Smooth muscle cell (in vitro differentiated cells): ENCODE measurements around the gene ZNF260. TPM values are rescaled to one million over a fixed set of nuclear protein-coding genes. Genes with fewer than 3 reads are reported as not detected.
A peak's percentile ranks its signal among the peaks of the same experiment; 100 is the strongest.

ENCODE experiments used
- DNase-seq: peaks from one replicate; lab custom pipeline; 2025; ENCODE audit not compliant: unreplicated experiment; lab: John Stamatoyannopoulos, UW
- H2AFZ ChIP-seq: fragments of 200-600 bp; sonication (generic); 2 replicates; pipeline ENCODE4 v1.6.0; 2016; ENCODE audit warnings: antibody characterized with exemption, low read depth, mild to moderate bottlenecking
- H3F3A ChIP-seq: fragments of 200-600 bp; sonication (generic); 2 replicates; pipeline ENCODE4 v1.6.0; 2017; ENCODE audit warnings: antibody characterized with exemption, low read depth
- H3K27ac ChIP-seq: fragments of 200-600 bp; sonication (generic); 2 replicates; pipeline ENCODE4 v1.5.1; 2016; ENCODE audit warnings: low read depth, mild to moderate bottlenecking
- H3K27me3 ChIP-seq: fragments of 200-600 bp; sonication (generic); 2 replicates; pipeline ENCODE4 v1.6.1; 2016; ENCODE audit warnings: low read depth, mild to moderate bottlenecking
- H3K36me3 ChIP-seq: fragments of 200-600 bp; sonication (generic); 2 replicates; pipeline ENCODE4 v1.5.1; 2016; ENCODE audit warnings: low read depth
- H3K4me1 ChIP-seq: fragments of 200-600 bp; sonication (generic); 2 replicates; pipeline ENCODE4 v1.5.1; 2016; ENCODE audit warnings: low read depth
- H3K4me2 ChIP-seq: fragments of 200-600 bp; sonication (generic); 2 replicates; pipeline ENCODE4 v1.6.0; 2016; ENCODE audit warnings: mild to moderate bottlenecking
- H3K4me3 ChIP-seq: fragments of 200-600 bp; sonication (generic); 2 replicates; pipeline ENCODE4 v1.5.1; 2016; ENCODE audit warnings: mild to moderate bottlenecking
- H3K79me2 ChIP-seq: fragments of 200-600 bp; sonication (generic); 2 replicates; pipeline ENCODE4 v1.6.0; 2016; ENCODE audit warnings: low read depth, mild to moderate bottlenecking
- H3K9ac ChIP-seq: fragments of 200-600 bp; sonication (generic); 2 replicates; pipeline ENCODE4 v1.6.0; 2016; ENCODE audit warnings: low read depth
- H3K9me3 ChIP-seq: fragments of 200-600 bp; sonication (generic); replicated peaks from 2 replicates; pipeline ENCODE4 v1.5.1; 2016; ENCODE audit warnings: low read depth
- H4K20me1 ChIP-seq: fragments of 200-600 bp; sonication (generic); 2 replicates; pipeline ENCODE4 v1.6.0; 2016; ENCODE audit warnings: low read depth
- CTCF ChIP-seq: fragments of 200-600 bp; sonication (generic); IDR thresholded peaks from 2 replicates; pipeline ENCODE4 v1.5.1; 2017; ENCODE audit warnings: borderline replicate concordance, mild to moderate bottlenecking, antibody characterized with exemption; ENCODE audit not compliant: insufficient read depth, poor library complexity, severe bottlenecking
- WGBS: methylation state at CpG from one replicate; pipeline ENCODE4 v1.1.7; 2016; ENCODE audit warnings: low lambda C conversion rate; 5-methylcytosine and 5-hydroxymethylcytosine counted together
- polyA plus RNA-seq: library from polyadenylated mRNA; unstranded; fragments of >200 nt; fragmentation: Nextera tagmentation; extraction: Ambion mirVana; gene quantifications from 2 replicates; pipeline ENCODE4 v1.2.1, GENCODE V29; 2016
- total RNA-seq: library from RNA; depleted of rRNA; stranded (reverse); fragments of >200 nt; gene quantifications from 2 replicates; pipeline ENCODE4 v1.2.3, GENCODE V29; 2014

ZNF260 gene
- total and polyA plus RNA-seq, 2 experiments from 2014 or later, result 7.6 to 40.3 TPM

- Histone ChIP-seq H3K4me3 (peak overlapping the region; percentile 7), H3K9me3 (peaks cover 81% of the 10 kb centered on the region), H3K27me3 (no peaks in the 10 kb centered on the region), H3K79me2 (peaks cover 37% of the 10 kb centered on the region), H3K4me1 (no peaks in the 10 kb centered on the region), H3K9ac (no peak overlapping the region), H3K27ac (no peak overlapping the region), H3K4me2 (no peak overlapping the region), H3K36me3 (peaks cover 77% of the 10 kb centered on the region), H4K20me1 (no peaks in the 10 kb centered on the region), H3F3A (no peaks in the 10 kb centered on the region), H2AFZ (no peak overlapping the region)
- DNase-seq, result no peak
- WGBS, result 98% methylated on average over 2 of the region's 2 CpGs
- no peak for TF ChIP-seq CTCF
Measured at GRCh38 chr19:36514012-36514612, 14.0 kb downstream of the ZNF260 start.

- Histone ChIP-seq H3K4me2 (no peak overlapping the region), H3K9ac (no peak overlapping the region), H3K27me3 (no peaks in the 10 kb centered on the region), H3K79me2 (no peaks in the 10 kb centered on the region), H2AFZ (no peak overlapping the region), H3K4me1 (no peaks in the 10 kb centered on the region), H3F3A (no peaks in the 10 kb centered on the region), H3K9me3 (peaks cover 29% of the 10 kb centered on the region), H3K36me3 (peaks cover 20% of the 10 kb centered on the region), H3K4me3 (no peak overlapping the region), H4K20me1 (no peaks in the 10 kb centered on the region), H3K27ac (no peak overlapping the region)
- DNase-seq, result no peak
- WGBS, result 92% methylated on average over 3 of the region's 3 CpGs
- no peak for TF ChIP-seq CTCF
Measured at GRCh38 chr19:36508325-36508724, 19.7 kb downstream of the ZNF260 start.

- 94% methylated on average over 5 of the region's 5 CpGs for WGBS
- H3K27ac ChIP-seq, result no peak overlapping the region
- no peaks in the 10 kb centered on the region for H4K20me1 ChIP-seq
- no peaks in the 10 kb centered on the region for H3K36me3 ChIP-seq
- no peak overlapping the region for H3K9ac ChIP-seq
- no peak overlapping the region for H2AFZ ChIP-seq
- no peak for DNase-seq
- no peaks in the 10 kb centered on the region for H3K27me3 ChIP-seq
- H3K4me2 ChIP-seq, result no peak overlapping the region
- TF ChIP-seq CTCF, result no peak
- no peak overlapping the region for H3K4me3 ChIP-seq
- no peaks in the 10 kb centered on the region for H3F3A ChIP-seq
- no peaks in the 10 kb centered on the region for H3K4me1 ChIP-seq
- peaks cover 17% of the 10 kb centered on the region for H3K9me3 ChIP-seq
- H3K79me2 ChIP-seq, result no peaks in the 10 kb centered on the region
Measured at GRCh38 chr19:36501973-36502372, 26.1 kb downstream of the ZNF260 start.

GRCh38 chr19:36497001-36497400, 31.1 kb downstream of the ZNF260 start:
- no peak for DNase-seq
- Histone ChIP-seq H3F3A (no peaks in the 10 kb centered on the region), H4K20me1 (no peaks in the 10 kb centered on the region), H3K36me3 (no peaks in the 10 kb centered on the region), H3K27ac (no peak overlapping the region), H3K4me2 (no peak overlapping the region), H3K4me1 (no peaks in the 10 kb centered on the region), H3K79me2 (no peaks in the 10 kb centered on the region), H2AFZ (no peak overlapping the region), H3K9ac (no peak overlapping the region), H3K27me3 (no peaks in the 10 kb centered on the region), H3K4me3 (no peak overlapping the region), H3K9me3 (peaks cover 5% of the 10 kb centered on the region)
- WGBS, result 94% methylated on average over 17 of the region's 17 CpGs
- no peak for TF ChIP-seq CTCF
